ENCODE data around the gene SLC6A15. TPM values are rescaled to one million over a fixed set of nuclear protein-coding genes. Genes with fewer than 3 reads are reported as not detected.

Gene SLC6A15
- total and polyA plus RNA-seq, 2 of the 13 experiments (the other 11 are each of a cell fraction or from before 2014, with no cell fraction given), result not detected

DNA sequence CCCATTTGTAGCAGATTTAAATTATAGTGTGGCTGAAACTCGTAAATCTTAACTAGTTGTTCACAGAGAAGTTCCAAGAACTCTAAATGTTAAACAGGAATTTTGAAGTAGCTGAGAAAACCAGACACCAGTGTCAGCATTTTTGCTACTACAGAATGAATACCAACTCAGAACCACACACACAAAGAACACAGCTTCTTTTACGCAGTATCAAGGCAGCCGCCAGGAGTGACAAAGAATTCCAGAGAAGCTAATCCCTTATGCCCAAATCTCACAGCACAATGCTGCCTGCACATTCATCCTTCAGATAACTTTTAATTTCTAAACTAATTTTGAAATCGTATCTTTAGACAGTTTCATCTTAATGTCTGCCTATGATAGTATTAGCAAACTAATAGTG lies 37.4 kb downstream of the SLC6A15 start:
- FAIRE-seq (no peak), ATAC-seq (no peak), DNase-seq (ENCODE audit: low spot score) (no peak)
- H4K20me1 ChIP-seq (ENCODE audit: insufficient read depth, low read length), result no peaks in the 10 kb centered on the region
- in situ Hi-C loops (cut with HindIII; ENCODE audit: extremely low pct_ligation_motif_present, low pct_unique_long_range_greater_than_20kb) (no loop called here), intact Hi-C loops (cut with micrococcal nuclease; ENCODE audit: unreplicated experiment) (no loop called here)
- H3K9ac ChIP-seq (ENCODE audit: insufficient read depth, low read depth, low read length), result no peak overlapping the region
- no peak overlapping the region for H3K4me3 ChIP-seq (replicated peaks in 1 of 3; ENCODE audit: insufficient read depth in 1 of 3, low read depth in 2 of 3, low read length in 3 of 3)
- no peaks in the 10 kb centered on the region for H3K27me3 ChIP-seq (ENCODE audit: control insufficient read depth in 1 of 2, insufficient read depth in 2 of 2, low read length in 2 of 2)
- H3K4me2 ChIP-seq (ENCODE audit: low read depth, low read length), result no peak overlapping the region
- no peak overlapping the region for H3K27ac ChIP-seq (ENCODE audit: extremely low read length, insufficient read depth, low read length)
- 0% methylated on average over 4 of the region's 4 CpGs for WGBS (ENCODE audit: low lambda C conversion rate)
- no peaks in the 10 kb centered on the region for H3K9me3 ChIP-seq (ENCODE audit: low read length)
- H3K79me2 ChIP-seq (ENCODE audit: insufficient read depth, low read length), result no peaks in the 10 kb centered on the region
- ChIA-PET CTCF (ENCODE audit: low intra/inter-chr PET ratio, low total read pairs) (interaction anchor here (2.4 to 4.0 kb wide), 2 partner anchors 154 to 181 kb away, joined by 21 to 52 read pairs; no protein-coding TSS in a partner anchor), POLR2A (no interaction called here)
- no peaks in the 10 kb centered on the region for H3K36me3 ChIP-seq (replicated peaks in 1 of 2; ENCODE audit: control insufficient read depth in 1 of 2, insufficient read depth in 2 of 2, low read length in 2 of 2)
- no TSS peak for BruUV-seq (replicated peaks)
- no peak overlapping the region for H2AFZ ChIP-seq (ENCODE audit: low read length)
- H3K4me1 ChIP-seq (ENCODE audit: insufficient read depth, low read length), result no peaks in the 10 kb centered on the region
- no peak for TF ChIP-seq PCBP1 (IDR thresholded peaks at IDR 0.05; ENCODE audit: borderline replicate concordance, low read depth, low read length)
- TF ChIP-seq, protein P1, sequence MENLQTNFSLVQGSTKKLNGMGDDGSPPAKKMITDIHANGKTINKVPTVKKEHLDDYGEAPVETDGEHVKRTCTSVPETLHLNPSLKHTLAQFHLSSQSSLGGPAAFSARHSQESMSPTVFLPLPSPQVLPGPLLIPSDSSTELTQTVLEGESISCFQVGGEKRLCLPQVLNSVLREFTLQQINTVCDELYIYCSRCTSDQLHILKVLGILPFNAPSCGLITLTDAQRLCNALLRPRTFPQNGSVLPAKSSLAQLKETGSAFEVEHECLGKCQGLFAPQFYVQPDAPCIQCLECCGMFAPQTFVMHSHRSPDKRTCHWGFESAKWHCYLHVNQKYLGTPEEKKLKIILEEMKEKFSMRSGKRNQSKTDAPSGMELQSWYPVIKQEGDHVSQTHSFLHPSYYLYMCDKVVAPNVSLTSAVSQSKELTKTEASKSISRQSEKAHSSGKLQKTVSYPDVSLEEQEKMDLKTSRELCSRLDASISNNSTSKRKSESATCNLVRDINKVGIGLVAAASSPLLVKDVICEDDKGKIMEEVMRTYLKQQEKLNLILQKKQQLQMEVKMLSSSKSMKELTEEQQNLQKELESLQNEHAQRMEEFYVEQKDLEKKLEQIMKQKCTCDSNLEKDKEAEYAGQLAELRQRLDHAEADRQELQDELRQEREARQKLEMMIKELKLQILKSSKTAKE (CRISPR knock-in tag; IDR thresholded peaks at IDR 0.05; ENCODE audit: borderline replicate concordance), result no peak
- TF ChIP-seq, protein P2, sequence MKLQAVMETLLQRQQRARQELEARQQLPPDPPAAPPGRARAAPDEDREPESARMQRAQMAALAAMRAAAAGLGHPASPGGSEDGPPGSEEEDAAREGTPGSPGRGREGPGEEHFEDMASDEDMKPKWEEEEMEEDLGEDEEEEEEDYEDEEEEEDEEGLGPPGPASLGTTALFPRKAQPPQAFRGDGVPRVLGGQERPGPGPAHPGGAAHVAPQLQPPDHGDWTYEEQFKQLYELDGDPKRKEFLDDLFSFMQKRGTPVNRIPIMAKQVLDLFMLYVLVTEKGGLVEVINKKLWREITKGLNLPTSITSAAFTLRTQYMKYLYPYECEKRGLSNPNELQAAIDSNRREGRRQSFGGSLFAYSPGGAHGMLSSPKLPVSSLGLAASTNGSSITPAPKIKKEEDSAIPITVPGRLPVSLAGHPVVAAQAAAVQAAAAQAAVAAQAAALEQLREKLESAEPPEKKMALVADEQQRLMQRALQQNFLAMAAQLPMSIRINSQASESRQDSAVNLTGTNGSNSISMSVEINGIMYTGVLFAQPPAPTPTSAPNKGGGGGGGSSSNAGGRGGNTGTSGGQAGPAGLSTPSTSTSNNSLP (IDR thresholded peaks at IDR 0.05; ENCODE audit: low read depth, low read length), result no peak
- TF ChIP-seq, protein P3, sequence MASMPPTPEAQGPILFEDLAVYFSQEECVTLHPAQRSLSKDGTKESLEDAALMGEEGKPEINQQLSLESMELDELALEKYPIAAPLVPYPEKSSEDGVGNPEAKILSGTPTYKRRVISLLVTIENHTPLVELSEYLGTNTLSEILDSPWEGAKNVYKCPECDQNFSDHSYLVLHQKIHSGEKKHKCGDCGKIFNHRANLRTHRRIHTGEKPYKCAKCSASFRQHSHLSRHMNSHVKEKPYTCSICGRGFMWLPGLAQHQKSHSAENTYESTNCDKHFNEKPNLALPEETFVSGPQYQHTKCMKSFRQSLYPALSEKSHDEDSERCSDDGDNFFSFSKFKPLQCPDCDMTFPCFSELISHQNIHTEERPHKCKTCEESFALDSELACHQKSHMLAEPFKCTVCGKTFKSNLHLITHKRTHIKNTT (CRISPR knock-in tag; IDR thresholded peaks at IDR 0.05), result no peak
- no peak for TF ChIP-seq TBP (CRISPR knock-in tag; IDR thresholded peaks at IDR 0.05)
- TF ChIP-seq, protein P4, sequence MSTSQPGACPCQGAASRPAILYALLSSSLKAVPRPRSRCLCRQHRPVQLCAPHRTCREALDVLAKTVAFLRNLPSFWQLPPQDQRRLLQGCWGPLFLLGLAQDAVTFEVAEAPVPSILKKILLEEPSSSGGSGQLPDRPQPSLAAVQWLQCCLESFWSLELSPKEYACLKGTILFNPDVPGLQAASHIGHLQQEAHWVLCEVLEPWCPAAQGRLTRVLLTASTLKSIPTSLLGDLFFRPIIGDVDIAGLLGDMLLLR (CRISPR knock-in tag; IDR thresholded peaks at IDR 0.05), result no peak
- no peak for TF ChIP-seq ELF4 (CRISPR knock-in tag; IDR thresholded peaks at IDR 0.05; ENCODE audit: borderline replicate concordance)
- no peak for TF ChIP-seq KAT2B (IDR thresholded peaks at IDR 0.05; ENCODE audit: borderline replicate concordance, low read depth, low read length)
- TF ChIP-seq, protein P5, sequence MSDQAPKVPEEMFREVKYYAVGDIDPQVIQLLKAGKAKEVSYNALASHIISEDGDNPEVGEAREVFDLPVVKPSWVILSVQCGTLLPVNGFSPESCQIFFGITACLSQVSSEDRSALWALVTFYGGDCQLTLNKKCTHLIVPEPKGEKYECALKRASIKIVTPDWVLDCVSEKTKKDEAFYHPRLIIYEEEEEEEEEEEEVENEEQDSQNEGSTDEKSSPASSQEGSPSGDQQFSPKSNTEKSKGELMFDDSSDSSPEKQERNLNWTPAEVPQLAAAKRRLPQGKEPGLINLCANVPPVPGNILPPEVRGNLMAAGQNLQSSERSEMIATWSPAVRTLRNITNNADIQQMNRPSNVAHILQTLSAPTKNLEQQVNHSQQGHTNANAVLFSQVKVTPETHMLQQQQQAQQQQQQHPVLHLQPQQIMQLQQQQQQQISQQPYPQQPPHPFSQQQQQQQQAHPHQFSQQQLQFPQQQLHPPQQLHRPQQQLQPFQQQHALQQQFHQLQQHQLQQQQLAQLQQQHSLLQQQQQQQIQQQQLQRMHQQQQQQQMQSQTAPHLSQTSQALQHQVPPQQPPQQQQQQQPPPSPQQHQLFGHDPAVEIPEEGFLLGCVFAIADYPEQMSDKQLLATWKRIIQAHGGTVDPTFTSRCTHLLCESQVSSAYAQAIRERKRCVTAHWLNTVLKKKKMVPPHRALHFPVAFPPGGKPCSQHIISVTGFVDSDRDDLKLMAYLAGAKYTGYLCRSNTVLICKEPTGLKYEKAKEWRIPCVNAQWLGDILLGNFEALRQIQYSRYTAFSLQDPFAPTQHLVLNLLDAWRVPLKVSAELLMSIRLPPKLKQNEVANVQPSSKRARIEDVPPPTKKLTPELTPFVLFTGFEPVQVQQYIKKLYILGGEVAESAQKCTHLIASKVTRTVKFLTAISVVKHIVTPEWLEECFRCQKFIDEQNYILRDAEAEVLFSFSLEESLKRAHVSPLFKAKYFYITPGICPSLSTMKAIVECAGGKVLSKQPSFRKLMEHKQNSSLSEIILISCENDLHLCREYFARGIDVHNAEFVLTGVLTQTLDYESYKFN (CRISPR knock-in tag; conservative IDR thresholded peaks at IDR 0.05), result no peak
- TF ChIP-seq, protein P6, sequence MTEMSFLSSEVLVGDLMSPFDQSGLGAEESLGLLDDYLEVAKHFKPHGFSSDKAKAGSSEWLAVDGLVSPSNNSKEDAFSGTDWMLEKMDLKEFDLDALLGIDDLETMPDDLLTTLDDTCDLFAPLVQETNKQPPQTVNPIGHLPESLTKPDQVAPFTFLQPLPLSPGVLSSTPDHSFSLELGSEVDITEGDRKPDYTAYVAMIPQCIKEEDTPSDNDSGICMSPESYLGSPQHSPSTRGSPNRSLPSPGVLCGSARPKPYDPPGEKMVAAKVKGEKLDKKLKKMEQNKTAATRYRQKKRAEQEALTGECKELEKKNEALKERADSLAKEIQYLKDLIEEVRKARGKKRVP (CRISPR knock-in tag; IDR thresholded peaks at IDR 0.05), result no peak
- no peak for TF ChIP-seq ZKSCAN5 (CRISPR knock-in tag; IDR thresholded peaks at IDR 0.05)
- TF ChIP-seq, protein P7, sequence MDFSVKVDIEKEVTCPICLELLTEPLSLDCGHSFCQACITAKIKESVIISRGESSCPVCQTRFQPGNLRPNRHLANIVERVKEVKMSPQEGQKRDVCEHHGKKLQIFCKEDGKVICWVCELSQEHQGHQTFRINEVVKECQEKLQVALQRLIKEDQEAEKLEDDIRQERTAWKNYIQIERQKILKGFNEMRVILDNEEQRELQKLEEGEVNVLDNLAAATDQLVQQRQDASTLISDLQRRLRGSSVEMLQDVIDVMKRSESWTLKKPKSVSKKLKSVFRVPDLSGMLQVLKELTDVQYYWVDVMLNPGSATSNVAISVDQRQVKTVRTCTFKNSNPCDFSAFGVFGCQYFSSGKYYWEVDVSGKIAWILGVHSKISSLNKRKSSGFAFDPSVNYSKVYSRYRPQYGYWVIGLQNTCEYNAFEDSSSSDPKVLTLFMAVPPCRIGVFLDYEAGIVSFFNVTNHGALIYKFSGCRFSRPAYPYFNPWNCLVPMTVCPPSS (IDR thresholded peaks at IDR 0.05), result no peak
